Lower leg skin (tissue), 4 donors: ENCODE measurements around the gene COG1. TPM values are rescaled to one million over a fixed set of nuclear protein-coding genes. Genes with fewer than 3 reads are reported as not detected.

Experiments used
- DNase-seq, 2 donors: peaks; one replicate each; pipeline ENCODE4 v3.0.0-alpha.2; 2019; ENCODE audit warnings: low spot score in 2 of 2
- H3K4me3 ChIP-seq: fragments of 200-600 bp; sonication (generic); 2 replicates; pipeline ENCODE4 v1.5.1; 2017; ENCODE audit warnings: mild to moderate bottlenecking, low read depth; ENCODE audit not compliant: poor library complexity, severe bottlenecking
- CTCF ChIP-seq, 3 donors: fragments of 450-650 bp; IDR thresholded peaks; one replicate each; pipeline ENCODE4 v1.5.1; 2016; ENCODE audit warnings: antibody characterized with exemption in 3 of 3, mild to moderate bottlenecking in 3 of 3, moderate library complexity in 2 of 3
- POLR2A ChIP-seq, 2 donors: fragments of 450-650 bp; IDR thresholded peaks; one replicate each; pipeline ENCODE4 v1.6.1; 2016 to 2017; ENCODE audit warnings: antibody characterized with exemption in 2 of 2, mild to moderate bottlenecking in 1 of 2, moderate library complexity in 1 of 2
- WGBS, 2 donors: methylation state at CpG; one replicate each; pipeline ENCODE4 v1.1.5; 2018; 5-methylcytosine and 5-hydroxymethylcytosine counted together
- intact Hi-C: fragments of 100-400 bp; cut with DNase I; formaldehyde crosslinking; loops from one replicate; pipeline ENCODE4 v1.15.0; 2023; ENCODE audit warnings: low total_unique reads
- total RNA-seq, 4 donors: library from RNA; depleted of rRNA; stranded (reverse); fragments of >200 nt; gene quantifications; one replicate each; pipeline ENCODE4 v1.1.0, GENCODE V29; 2016

The COG1 gene
- total RNA-seq, 4 donors from 2014 or later: 18.3 to 33.2 (median 23.9) TPM

GRCh38 chr17:73214851-73215250 is 22.0 kb downstream of the COG1 start:
- WGBS, 2 donors: 70 to 71% methylated on average over 4 of the region's 4 CpGs
- no peak for TF ChIP-seq CTCF (IDR thresholded peaks at IDR 0.05)
- TF ChIP-seq POLR2A (IDR thresholded peaks at IDR 0.05): no peak
- intact Hi-C loops: no loop called here
- H3K4me3 ChIP-seq: no peak overlapping the region
- no peak for DNase-seq

- no peak overlapping the region for H3K4me3 ChIP-seq
- intact Hi-C loops: no loop called here
- DNase-seq: no peak
- whole genome bisulfite sequencing, 2 donors: 88 to 100% methylated on average over 2 of the region's 2 CpGs
- TF ChIP-seq POLR2A (IDR thresholded peaks at IDR 0.05): no peak
- TF ChIP-seq CTCF (IDR thresholded peaks at IDR 0.05): no peak
Observed at GRCh38 chr17:73215447-73215846, 22.6 kb downstream of the COG1 start.

GRCh38 chr17:73223626-73224230 is 30.9 kb downstream of the COG1 start:
- H3K4me3 ChIP-seq: no peak overlapping the region
- 97 to 100% methylated on average over 2 of the region's 2 CpGs for WGBS, 2 donors
- TF ChIP-seq POLR2A (IDR thresholded peaks at IDR 0.05) (no peak), CTCF (IDR thresholded peaks at IDR 0.05) (no peak)
- intact Hi-C loops: no loop called here
- DNase-seq: no peak

- TF ChIP-seq POLR2A (IDR thresholded peaks at IDR 0.05) (no peak), CTCF (IDR thresholded peaks at IDR 0.05) (no peak)
- no peak for DNase-seq
- H3K4me3 ChIP-seq: no peak overlapping the region
- intact Hi-C loops: no loop called here
- WGBS, 2 donors: 89 to 93% methylated on average over 2 of the region's 2 CpGs
Observed at GRCh38 chr17:73224237-73224636, 31.4 kb downstream of the COG1 start.

- no peak overlapping the region for H3K4me3 ChIP-seq
- no peak for DNase-seq
- TF ChIP-seq POLR2A (IDR thresholded peaks at IDR 0.05) (no peak), CTCF (IDR thresholded peaks at IDR 0.05) (no peak)
- WGBS, 2 donors: 62 to 67% methylated on average over 5 of the region's 5 CpGs
- intact Hi-C loops: no loop called here
Observed at GRCh38 chr17:73224663-73225305, 31.9 kb downstream of the COG1 start.
